Activated T-cell treated with anti-CD3 and anti-CD28 coated beads, Interleukin-2, amount 50 U/mL, for 24 hours (primary cell): ENCODE measurements around the gene KRTAP26-1.

Source experiments
- DNase-seq: peaks from one replicate; pipeline ENCODE4 v3.0.0-alpha.2; 2020
- H3K27ac Mint-ChIP-seq: 2 replicates; pipeline ENCODE4 v1.8.0; 2020; ENCODE audit warnings: mild to moderate bottlenecking, mixed read lengths
- H3K27me3 Mint-ChIP-seq: 2 replicates; pipeline ENCODE4 v1.8.0; 2020; ENCODE audit warnings: mixed read lengths
- H3K36me3 Mint-ChIP-seq: 2 replicates; pipeline ENCODE4 v1.8.0; 2020; ENCODE audit warnings: low read depth, mixed read lengths
- H3K4me1 Mint-ChIP-seq: 2 replicates; pipeline ENCODE4 v1.8.0; 2020; ENCODE audit warnings: low read depth, mixed read lengths
- H3K4me3 Mint-ChIP-seq: 2 replicates; pipeline ENCODE4 v1.8.0; 2020; ENCODE audit warnings: mild to moderate bottlenecking, moderate library complexity, mixed read lengths
- H3K9me3 Mint-ChIP-seq: 2 replicates; pipeline ENCODE4 v1.8.0; 2020; ENCODE audit warnings: mixed read lengths

KRTAP26-1 gene, protein sequence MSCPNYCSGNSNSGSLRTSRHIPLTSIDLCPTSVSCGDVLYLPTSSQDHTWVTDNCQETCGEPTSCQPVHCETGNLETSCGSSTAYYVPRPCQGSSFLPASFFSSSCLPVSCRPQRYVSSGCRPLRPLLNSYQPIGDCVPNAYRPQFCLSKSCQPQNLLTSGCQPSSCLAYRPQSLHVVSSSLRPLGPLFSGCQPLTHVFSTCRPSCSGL

DNA sequence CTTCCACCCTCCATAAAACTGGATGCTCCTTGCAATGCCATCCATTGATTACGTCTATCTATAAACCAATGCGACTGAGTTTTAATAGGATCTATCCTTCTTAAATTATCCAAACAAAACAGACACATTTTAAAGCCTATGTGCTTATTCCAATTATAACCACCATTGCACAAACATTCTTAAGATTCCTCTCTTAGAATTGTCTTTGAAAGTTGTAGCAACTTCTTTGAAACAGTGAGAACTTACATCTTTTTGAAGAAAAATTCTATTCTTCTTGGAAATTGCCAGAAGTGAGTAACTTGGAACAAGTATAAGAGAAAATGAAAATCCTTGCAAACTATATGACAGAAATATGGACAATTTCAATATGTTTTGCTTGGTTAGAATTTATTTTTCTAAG is at the start of gene KRTAP26-1:
Gene KRTAP26-1 (minus strand): TSS at position 101 of the 400 bp plus-strand sequence. CDS start 280 bp downstream, outside the sequence.
- Mint-ChIP-seq H3K4me3 (no peak within 1 kb of the TSS), H3K27me3 (no peaks in the 10 kb centered on the region), H3K9me3 (no peaks in the 10 kb centered on the region), H3K4me1 (no peaks in the 10 kb centered on the region), H3K36me3 (no peaks in the 10 kb centered on the region), H3K27ac (no peak within 1 kb of the TSS)
- no peak for DNase-seq

DNA sequence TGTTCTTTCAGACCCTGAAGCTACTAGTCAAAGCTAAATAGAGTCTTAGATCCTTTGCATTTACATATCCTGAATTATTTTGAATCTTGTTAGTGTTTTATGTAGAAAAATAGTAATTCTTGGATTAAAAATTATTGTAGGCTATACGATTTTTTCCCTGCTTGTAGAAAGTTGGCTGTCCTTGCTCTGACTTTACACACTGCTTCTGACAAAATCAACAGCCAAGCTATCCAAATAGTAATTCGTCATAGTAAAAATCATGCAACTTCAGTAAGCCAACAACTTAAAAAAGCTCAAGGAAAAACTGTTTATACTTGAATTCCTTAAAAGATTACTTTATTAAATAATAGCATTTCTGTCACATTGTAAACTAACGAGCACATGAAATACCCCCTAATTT is 35.8 kb upstream of the KRTAP26-1 start:
- no peak overlapping the region for H3K4me3 Mint-ChIP-seq
- peaks cover 2% of the 10 kb centered on the region for H3K27me3 Mint-ChIP-seq
- no peaks in the 10 kb centered on the region for H3K36me3 Mint-ChIP-seq
- H3K9me3 Mint-ChIP-seq, result no peaks in the 10 kb centered on the region
- H3K4me1 Mint-ChIP-seq, result no peaks in the 10 kb centered on the region
- no peak overlapping the region for H3K27ac Mint-ChIP-seq
- DNase-seq, result no peak

DNA sequence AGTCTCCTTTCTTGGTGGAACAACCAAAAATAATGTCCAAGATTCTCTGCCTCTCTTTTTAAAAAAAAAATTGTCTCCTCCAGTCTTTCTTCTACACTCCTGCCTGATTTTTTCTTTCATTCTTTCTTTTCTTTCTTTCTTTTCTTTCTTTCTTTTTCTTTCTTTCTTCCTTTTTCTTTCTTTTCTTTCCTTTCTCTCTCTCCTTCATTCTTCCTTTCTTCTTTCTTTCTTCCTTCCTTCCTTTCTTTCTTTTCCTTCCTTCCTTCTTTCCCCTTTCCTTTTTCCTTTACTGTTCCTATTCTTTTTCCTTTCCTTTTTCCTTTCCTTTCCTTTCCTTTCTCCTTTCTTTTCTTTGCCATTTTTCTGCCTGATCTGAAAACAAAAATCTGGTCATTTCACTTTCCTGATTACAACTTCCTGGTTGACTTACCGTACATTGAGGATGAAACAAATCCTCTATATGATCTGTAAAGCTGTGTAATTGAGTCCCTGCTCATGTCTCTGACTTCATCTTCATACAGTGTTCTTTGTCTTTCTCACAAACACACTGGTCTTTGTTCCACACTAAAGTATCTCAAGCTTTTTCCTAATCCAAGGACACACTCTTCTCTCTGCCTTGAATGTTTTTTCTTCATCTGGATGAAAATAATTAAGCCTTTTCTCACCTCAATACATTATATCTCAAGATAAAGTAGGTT is 34.3 kb upstream of the KRTAP26-1 start:
- Mint-ChIP-seq H3K9me3 (no peaks in the 10 kb centered on the region), H3K4me3 (no peak overlapping the region), H3K27ac (no peak overlapping the region), H3K27me3 (no peaks in the 10 kb centered on the region), H3K4me1 (no peaks in the 10 kb centered on the region), H3K36me3 (no peaks in the 10 kb centered on the region)
- DNase-seq, result no peak

DNA sequence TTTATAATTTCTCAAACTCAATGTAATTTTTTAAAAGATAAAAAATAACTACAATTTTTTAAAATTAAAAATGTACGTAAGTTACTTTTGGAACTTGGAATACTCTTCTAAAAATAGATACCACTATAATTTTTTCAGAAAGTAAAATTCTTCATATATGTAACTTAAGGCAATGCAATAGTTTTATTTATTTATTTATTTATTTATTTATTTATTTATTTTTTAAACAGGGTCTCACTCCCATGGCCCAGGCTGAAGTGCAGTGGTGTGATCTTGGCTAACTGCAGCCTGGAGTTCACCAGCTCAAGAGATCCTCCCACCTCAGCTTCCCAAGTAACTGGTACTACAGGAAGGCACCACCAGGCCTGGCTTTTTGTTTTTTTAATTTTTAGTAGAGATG is 31.4 kb upstream of the KRTAP26-1 start:
- no peaks in the 10 kb centered on the region for H3K27me3 Mint-ChIP-seq
- no peak for DNase-seq
- H3K27ac Mint-ChIP-seq, result no peak overlapping the region
- H3K9me3 Mint-ChIP-seq, result no peaks in the 10 kb centered on the region
- no peak overlapping the region for H3K4me3 Mint-ChIP-seq
- no peaks in the 10 kb centered on the region for H3K36me3 Mint-ChIP-seq
- H3K4me1 Mint-ChIP-seq, result no peaks in the 10 kb centered on the region

DNA sequence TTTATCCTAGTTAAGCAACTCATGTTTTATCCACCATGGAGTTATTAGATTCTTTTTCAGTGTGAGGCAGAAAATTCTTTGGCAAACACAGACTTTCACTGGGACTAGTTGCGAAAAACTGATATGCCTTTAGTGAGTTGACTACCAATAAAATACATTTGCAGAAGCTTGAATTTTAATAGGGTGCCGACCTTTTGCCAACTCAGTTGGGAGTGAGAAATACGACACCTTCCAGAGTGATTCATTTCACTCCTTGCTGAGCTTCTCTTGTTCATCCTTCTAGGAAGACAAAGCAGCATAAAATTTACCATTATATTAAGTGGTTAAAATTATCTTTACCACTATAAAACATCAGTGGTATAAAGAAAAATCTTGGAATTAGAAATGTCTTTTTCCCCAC is 29.5 kb upstream of the KRTAP26-1 start:
- Mint-ChIP-seq H3K4me3 (no peak overlapping the region), H3K4me1 (no peaks in the 10 kb centered on the region), H3K9me3 (no peaks in the 10 kb centered on the region), H3K27ac (no peak overlapping the region), H3K36me3 (no peaks in the 10 kb centered on the region), H3K27me3 (no peaks in the 10 kb centered on the region)
- DNase-seq, result no peak

DNA sequence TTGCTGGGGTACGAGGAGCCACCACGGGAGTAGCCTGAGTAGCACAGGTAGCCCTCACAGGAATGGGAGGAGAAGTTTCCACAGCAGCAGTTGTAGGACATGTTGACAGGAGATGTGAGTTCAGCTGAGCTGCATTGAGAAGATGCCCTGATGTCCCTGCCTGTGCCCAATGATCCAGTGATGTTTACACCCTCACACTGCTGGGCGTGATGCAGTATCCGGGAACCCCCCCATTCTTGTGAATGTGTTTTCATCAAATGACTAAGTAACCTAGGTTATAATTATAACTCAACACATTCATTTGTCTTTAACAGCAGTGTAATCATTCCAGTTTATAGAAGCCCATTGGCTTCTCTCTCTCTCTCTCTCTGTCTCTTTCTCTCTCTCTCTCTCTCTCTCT is 28.4 kb upstream of the KRTAP26-1 start, which contains the start of gene KRTAP23-1:
Gene KRTAP23-1 (minus strand): TSS at position 101 of the 400 bp plus-strand sequence. CDS start 0 bp downstream, at position 101.
- Mint-ChIP-seq H3K27me3 (no peaks in the 10 kb centered on the region), H3K4me3 (no peak within 1 kb of the TSS), H3K9me3 (no peaks in the 10 kb centered on the region), H3K36me3 (no peaks in the 10 kb centered on the region), H3K4me1 (no peaks in the 10 kb centered on the region), H3K27ac (no peak within 1 kb of the TSS)
- no peak for DNase-seq

DNA sequence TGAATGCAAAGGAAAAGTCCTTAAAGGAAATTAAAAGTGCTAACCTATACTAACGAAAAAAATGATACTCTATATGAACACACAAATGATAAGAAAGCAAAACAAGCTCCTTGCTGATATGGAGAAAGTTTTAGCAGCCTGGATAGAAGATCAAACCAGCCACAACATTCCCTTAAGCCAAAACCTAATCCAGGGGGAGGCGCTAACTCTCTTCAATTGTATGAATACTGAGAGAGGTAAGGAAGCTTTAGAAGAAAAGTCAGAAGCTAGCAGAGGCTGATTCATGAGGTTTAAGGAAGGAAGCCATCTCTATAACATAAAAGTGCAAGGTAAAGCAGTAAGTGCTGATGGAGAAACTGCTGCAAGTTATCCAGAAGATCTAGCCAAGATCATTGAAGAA is 24.9 kb upstream of the KRTAP26-1 start:
- Mint-ChIP-seq H3K36me3 (no peaks in the 10 kb centered on the region), H3K4me3 (no peak overlapping the region), H3K9me3 (no peaks in the 10 kb centered on the region), H3K27me3 (peaks cover 5% of the 10 kb centered on the region), H3K27ac (no peak overlapping the region), H3K4me1 (no peaks in the 10 kb centered on the region)
- no peak for DNase-seq

DNA sequence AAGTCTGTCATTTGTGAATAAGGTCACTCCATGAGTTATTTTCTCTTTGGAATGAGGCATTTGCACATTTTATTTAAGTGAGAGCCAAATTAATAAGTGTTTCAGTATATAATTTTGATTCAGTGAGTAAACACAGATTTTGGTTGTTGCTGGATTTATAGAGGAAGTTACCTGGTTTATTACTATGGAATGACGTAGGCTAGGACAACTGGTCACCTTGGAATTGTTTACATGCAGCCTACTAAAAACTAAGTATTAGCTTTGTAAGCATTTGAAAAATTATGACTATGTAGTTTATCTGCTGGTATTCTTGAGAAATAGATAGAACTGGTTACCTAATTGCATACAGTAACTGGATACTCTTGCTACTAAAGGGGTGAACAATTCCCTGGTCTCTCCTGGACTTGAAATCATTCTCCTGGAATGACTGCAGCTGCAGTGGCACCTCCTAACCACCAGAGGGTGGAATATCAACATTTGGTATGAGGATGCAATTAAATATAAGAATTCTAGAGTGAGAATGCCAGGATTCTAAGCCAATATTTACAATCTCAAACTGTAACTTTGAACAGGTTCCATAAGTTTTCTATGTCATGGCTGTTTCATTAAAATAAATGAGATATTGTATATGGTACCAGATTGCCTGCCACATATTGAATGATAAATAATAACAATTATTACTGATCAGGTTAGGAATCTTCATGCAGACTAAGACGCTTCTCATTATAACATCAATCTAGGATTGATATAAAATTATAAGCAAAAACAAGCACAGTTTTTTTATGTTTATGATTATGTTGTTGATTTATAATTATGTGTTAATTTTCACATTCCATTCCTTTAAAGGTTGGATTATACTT is 20.8 kb upstream of the KRTAP26-1 start:
- no peaks in the 10 kb centered on the region for H3K4me1 Mint-ChIP-seq
- no peaks in the 10 kb centered on the region for H3K36me3 Mint-ChIP-seq
- peaks cover 5% of the 10 kb centered on the region for H3K27me3 Mint-ChIP-seq
- no peaks in the 10 kb centered on the region for H3K9me3 Mint-ChIP-seq
- no peak overlapping the region for H3K4me3 Mint-ChIP-seq
- peak; percentile 33 for DNase-seq
- H3K27ac Mint-ChIP-seq, result no peak overlapping the region

DNA sequence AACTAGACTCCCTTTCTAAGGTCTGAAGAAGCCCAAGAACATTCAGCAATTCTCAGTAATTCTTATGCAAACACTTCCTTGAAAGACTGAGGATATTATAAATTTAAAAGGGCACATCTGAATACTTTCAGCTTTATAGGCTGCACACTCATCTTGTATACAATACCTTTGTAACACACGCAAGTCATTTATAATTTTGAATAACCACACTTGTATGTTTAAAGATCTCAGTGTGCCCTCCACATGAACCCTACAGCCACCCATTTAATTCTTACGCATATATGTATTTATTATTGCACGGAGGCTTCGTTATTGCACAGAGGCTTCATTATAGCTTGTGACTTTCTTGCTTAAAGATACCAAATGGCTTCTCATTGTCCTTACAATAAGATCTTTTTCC is 18.6 kb upstream of the KRTAP26-1 start:
- H3K4me1 Mint-ChIP-seq, result no peaks in the 10 kb centered on the region
- H3K9me3 Mint-ChIP-seq, result no peaks in the 10 kb centered on the region
- H3K27ac Mint-ChIP-seq, result no peak overlapping the region
- peaks cover 5% of the 10 kb centered on the region for H3K27me3 Mint-ChIP-seq
- H3K36me3 Mint-ChIP-seq, result no peaks in the 10 kb centered on the region
- H3K4me3 Mint-ChIP-seq, result no peak overlapping the region
- DNase-seq, result no peak

DNA sequence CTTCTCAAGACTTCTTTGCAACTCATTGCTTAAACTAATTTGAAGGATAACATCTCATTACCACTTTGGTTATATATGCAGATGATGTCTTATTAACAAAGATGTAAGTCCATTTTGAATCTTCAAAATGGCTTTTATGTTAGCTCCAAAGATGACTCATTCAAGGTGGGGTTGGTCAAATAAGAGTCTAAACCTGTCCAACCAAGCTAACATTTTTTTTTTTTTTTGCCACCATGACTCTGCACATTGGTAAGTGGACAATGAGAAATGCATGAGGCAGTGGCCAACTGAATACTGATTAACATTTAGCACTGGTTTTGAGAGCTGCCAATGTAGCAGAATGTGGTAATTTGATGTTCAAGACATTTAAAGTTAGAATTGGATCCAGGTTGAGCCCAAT is 17.7 kb upstream of the KRTAP26-1 start:
- no peaks in the 10 kb centered on the region for H3K9me3 Mint-ChIP-seq
- peaks cover 5% of the 10 kb centered on the region for H3K27me3 Mint-ChIP-seq
- no peaks in the 10 kb centered on the region for H3K4me1 Mint-ChIP-seq
- no peak for DNase-seq
- no peaks in the 10 kb centered on the region for H3K36me3 Mint-ChIP-seq
- no peak overlapping the region for H3K4me3 Mint-ChIP-seq
- no peak overlapping the region for H3K27ac Mint-ChIP-seq

DNA sequence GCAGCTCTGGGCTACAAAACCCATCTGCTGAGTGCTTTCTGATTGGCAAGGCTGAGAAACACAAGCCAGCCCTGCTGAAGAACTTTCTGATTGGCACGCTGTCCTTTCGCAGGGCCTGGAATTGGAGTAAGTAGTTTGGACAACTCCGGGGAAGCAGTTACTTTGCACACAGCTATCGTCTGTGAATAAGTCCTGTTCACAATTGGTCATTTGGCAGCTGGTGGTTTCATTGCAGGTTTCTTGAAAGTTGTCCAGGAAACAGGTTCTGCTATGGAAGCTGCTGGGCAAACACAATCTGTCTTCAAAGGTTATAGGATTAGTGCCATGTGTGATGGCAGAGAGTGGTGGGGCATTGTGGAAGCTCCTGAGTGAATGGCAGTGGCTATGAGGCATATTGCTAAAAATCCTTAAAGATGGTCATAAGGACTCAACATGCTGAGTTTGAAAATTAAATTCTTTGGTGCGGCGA is 17.2 kb upstream of the KRTAP26-1 start, which contains the start of gene KRTAP27-1:
Gene KRTAP27-1 (minus strand): TSS at position 419 of the 469 bp plus-strand sequence. CDS start 26 bp downstream, at position 393.
- H3K9me3 Mint-ChIP-seq, result no peaks in the 10 kb centered on the region
- H3K4me3 Mint-ChIP-seq, result no peak within 1 kb of the TSS
- no peaks in the 10 kb centered on the region for H3K36me3 Mint-ChIP-seq
- peaks cover 5% of the 10 kb centered on the region for H3K27me3 Mint-ChIP-seq
- H3K4me1 Mint-ChIP-seq, result no peaks in the 10 kb centered on the region
- no peak for DNase-seq
- H3K27ac Mint-ChIP-seq, result no peak within 1 kb of the TSS

DNA sequence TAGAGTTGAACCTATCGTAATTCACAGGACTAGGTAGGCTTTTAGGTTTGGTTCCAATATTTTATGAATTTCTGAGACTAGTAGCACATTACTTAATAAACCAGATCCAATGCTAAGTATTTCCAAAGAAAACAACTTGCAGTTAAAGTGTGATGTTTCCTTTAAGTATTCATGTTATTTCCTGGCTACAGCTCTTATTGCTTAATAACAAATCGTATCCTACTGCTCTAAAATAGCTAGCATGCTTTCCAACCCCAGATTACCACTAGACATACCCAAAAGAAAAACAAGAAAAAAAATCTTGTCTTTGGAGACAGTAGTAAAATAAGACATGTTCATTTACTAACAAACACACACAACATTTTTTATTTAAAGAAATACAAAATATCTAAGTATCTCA is 16.5 kb upstream of the KRTAP26-1 start:
- Mint-ChIP-seq H3K27ac (no peak overlapping the region), H3K4me3 (no peak overlapping the region), H3K9me3 (no peaks in the 10 kb centered on the region), H3K36me3 (no peaks in the 10 kb centered on the region), H3K4me1 (no peaks in the 10 kb centered on the region), H3K27me3 (no peaks in the 10 kb centered on the region)
- no peak for DNase-seq

DNA sequence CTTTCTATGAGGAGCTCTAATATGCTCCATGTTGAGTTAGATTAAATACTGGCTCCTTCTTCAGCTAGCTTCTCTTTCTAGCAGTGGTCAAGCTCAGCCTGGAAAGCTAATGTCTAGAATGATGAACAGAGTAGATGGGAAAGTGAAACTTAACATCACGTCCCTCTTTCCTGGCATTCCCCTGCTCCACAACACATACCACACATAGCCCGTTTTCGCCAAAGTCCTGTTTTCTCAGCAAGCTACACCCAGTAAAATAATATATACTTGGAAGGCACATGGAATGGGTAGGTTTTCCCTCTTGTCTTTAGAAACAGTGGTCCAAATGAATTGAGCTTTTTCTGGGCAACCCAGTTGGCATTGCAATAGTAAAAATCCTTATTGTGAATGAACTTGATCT is 13.6 kb upstream of the KRTAP26-1 start:
- H3K4me1 Mint-ChIP-seq, result no peaks in the 10 kb centered on the region
- no peaks in the 10 kb centered on the region for H3K9me3 Mint-ChIP-seq
- H3K27me3 Mint-ChIP-seq, result peaks cover 7% of the 10 kb centered on the region
- no peaks in the 10 kb centered on the region for H3K36me3 Mint-ChIP-seq
- H3K4me3 Mint-ChIP-seq, result no peak overlapping the region
- no peak for DNase-seq
- no peak overlapping the region for H3K27ac Mint-ChIP-seq

DNA sequence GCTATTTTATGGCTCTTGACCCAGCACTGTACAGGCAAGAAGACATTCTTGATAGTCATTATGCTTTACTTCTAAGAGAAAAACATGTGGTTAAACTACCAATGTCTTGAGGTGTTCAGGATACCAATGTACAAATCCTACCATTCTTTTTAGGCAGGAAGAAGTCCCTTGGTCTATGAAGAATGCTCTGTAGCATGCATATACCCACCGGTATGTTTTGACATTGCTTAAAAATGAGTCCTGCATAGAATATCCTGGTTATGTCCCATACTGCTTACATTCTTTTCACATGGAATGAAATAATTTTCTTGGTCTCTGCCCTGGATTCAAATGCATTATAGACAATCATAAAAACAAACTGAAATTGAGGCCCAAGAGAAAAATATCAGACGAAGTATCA is 12.6 kb upstream of the KRTAP26-1 start:
- no peaks in the 10 kb centered on the region for H3K9me3 Mint-ChIP-seq
- DNase-seq, result no peak
- no peak overlapping the region for H3K27ac Mint-ChIP-seq
- H3K4me1 Mint-ChIP-seq, result no peaks in the 10 kb centered on the region
- no peaks in the 10 kb centered on the region for H3K36me3 Mint-ChIP-seq
- H3K4me3 Mint-ChIP-seq, result no peak overlapping the region
- peaks cover 7% of the 10 kb centered on the region for H3K27me3 Mint-ChIP-seq
